OCI-LY3 (cell line): ENCODE data around the gene CFI.

Experiments
- CTCF ChIP-seq: fragments of 200-600, 300-600 bp; sonication (generic); IDR thresholded peaks from 2 replicates; pipeline ENCODE4 v1.5.1; 2014; ENCODE audit warnings: antibody characterized with exemption, low read length, low read depth
- EZH2phosphoT487 ChIP-seq: fragments of 200-600 bp; shearing (Covaris generic); IDR thresholded peaks from 2 replicates; pipeline ENCODE4 v1.6.1; 2018; ENCODE audit warnings: antibody characterized with exemption, mixed run types, low read depth

GRCh38 chr4:109760682-109761081 lies 41.1 kb downstream of the CFI start:
- TF ChIP-seq CTCF (no peak), EZH2phosphoT487 (no peak)
